Left ventricle myocardium inferior (tissue), 1 donor: ENCODE measurements around the gene POTEI. TPM values are rescaled to one million over a fixed set of nuclear protein-coding genes. Genes with fewer than 3 reads are reported as not detected.
"Not testable (repeated sequence)": the region's sequence is repeated elsewhere in the genome, so short reads cannot be mapped to it uniquely, and the experiment has no call there.

Experiments
- DNase-seq: peaks from one replicate; pipeline ENCODE4 v3.0.0-alpha.2; 2020
- H3K27ac ChIP-seq: fragments of 200-600 bp; replicated peaks from 2 replicates; pipeline ENCODE4 v1.8.0; 2021
- H3K27me3 ChIP-seq: fragments of 200-600 bp; 2 replicates; pipeline ENCODE4 v1.8.0; 2021; ENCODE audit warnings: low read depth
- H3K36me3 ChIP-seq: fragments of 200-600 bp; 2 replicates; pipeline ENCODE4 v1.8.0; 2021
- H3K4me1 ChIP-seq: fragments of 200-600 bp; 2 replicates; pipeline ENCODE4 v1.8.0; 2021
- H3K4me3 ChIP-seq: fragments of 200-600 bp; 2 replicates; pipeline ENCODE4 v1.8.0; 2021; ENCODE audit warnings: mild to moderate bottlenecking, moderate library complexity
- H3K9me3 ChIP-seq: fragments of 200-600 bp; replicated peaks from 2 replicates; pipeline ENCODE4 v1.8.0; 2021
- intact Hi-C: fragments of 100-400 bp; cut with micrococcal nuclease; formaldehyde crosslinking; loops from one replicate; pipeline ENCODE4 v1.11.0; 2022
- total RNA-seq: library from RNA; stranded (reverse); fragmentation: NEBNext Ultra II Directional; extraction: Animal tissue kit (Norgen Biotek cat#: 25700); gene quantifications from one replicate; pipeline ENCODE4 v1.2.1, GENCODE V29; 2021
- TF ChIP-seq, protein P1 (sequence below): fragments of 200-600 bp; IDR thresholded peaks from 2 replicates; pipeline ENCODE4 v1.8.0; 2021; ENCODE audit warnings: antibody characterized with exemption, mild to moderate bottlenecking, borderline replicate concordance
- donor health status: DM: no; HTN: yes; CAD: no; lungs with severe emphysema.

Gene POTEI
- total RNA-seq, 1 donor from 2014 or later: not detected

DNA sequence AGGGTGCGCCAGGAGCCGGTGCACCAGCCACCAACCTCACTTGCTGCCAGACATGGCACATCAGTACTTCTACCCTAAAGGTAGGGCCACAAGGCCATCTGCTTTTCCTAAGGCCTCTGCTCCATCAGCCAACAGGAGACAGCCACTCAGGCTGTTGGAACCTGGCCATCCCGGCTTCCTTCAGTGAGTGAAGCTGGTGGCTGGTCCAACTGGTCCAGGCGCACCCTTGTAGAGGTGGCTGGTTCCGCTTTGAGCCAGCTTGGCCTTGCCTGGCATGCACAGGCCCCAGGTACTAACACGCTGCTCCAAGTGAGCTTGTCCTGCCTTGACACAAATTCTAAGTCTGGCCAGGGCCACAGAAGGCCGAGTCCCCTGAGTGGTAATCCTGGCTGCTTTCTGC, 58.8 kb downstream of the POTEI start:
- DNase-seq, intact Hi-C loops, H3K4me1 ChIP-seq, H3K27ac ChIP-seq, H3K36me3 ChIP-seq, H3K9me3 ChIP-seq, H3K4me3 ChIP-seq, H3K27me3 ChIP-seq: not testable (repeated sequence)

DNA sequence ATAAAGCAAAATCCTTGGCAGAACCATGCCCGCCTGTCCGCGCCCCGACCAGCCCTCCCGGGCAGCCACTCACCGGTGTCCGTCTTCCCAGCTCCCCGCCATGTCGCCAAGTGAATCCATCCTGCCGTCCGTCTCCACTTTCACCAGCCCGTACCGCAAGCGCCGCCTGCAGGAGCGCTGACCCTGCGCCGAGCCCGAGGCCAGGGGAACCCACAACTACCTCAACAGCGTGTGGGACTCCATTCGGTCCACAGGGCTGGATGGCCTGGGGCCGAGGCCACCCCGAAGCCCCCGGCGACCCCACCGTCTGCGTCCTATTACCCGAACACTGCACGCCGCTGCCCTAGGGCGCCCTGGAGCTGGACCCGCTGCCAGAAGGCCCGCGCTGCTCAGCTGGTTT, 81.5 kb downstream of the POTEI start:
- peak; percentile 78 for DNase-seq
- H3K9me3 ChIP-seq, intact Hi-C loops, H3K27me3 ChIP-seq, H3K4me1 ChIP-seq, H3K36me3 ChIP-seq, H3K27ac ChIP-seq: not testable (repeated sequence)
- H3K4me3 ChIP-seq: peak overlapping the region; percentile 62
- TF ChIP-seq, protein P1, sequence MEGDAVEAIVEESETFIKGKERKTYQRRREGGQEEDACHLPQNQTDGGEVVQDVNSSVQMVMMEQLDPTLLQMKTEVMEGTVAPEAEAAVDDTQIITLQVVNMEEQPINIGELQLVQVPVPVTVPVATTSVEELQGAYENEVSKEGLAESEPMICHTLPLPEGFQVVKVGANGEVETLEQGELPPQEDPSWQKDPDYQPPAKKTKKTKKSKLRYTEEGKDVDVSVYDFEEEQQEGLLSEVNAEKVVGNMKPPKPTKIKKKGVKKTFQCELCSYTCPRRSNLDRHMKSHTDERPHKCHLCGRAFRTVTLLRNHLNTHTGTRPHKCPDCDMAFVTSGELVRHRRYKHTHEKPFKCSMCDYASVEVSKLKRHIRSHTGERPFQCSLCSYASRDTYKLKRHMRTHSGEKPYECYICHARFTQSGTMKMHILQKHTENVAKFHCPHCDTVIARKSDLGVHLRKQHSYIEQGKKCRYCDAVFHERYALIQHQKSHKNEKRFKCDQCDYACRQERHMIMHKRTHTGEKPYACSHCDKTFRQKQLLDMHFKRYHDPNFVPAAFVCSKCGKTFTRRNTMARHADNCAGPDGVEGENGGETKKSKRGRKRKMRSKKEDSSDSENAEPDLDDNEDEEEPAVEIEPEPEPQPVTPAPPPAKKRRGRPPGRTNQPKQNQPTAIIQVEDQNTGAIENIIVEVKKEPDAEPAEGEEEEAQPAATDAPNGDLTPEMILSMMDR: peak; percentile 61

DNA sequence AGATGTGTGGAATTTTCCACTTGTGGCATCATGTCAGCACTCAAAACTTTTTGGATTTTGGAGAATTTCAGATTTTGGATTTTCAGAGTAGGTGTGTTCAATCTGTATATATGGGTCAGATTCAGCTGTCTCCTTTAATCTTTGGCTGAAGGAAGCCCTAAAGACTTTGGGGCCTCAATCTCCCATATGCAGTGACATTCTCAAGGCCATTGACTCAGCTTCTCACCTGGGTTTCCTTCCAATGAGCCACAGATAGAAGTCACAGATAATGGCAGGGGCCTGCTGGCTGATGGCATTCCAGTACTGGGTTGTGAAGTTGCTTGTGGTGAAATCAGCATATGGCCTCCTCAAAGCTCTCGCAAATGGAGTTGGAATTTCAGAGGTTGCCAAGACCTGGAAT, 90.3 kb downstream of the POTEI start:
- H3K36me3 ChIP-seq, H3K27ac ChIP-seq, H3K4me1 ChIP-seq, H3K4me3 ChIP-seq, intact Hi-C loops, H3K27me3 ChIP-seq, DNase-seq, H3K9me3 ChIP-seq: not testable (repeated sequence)

DNA sequence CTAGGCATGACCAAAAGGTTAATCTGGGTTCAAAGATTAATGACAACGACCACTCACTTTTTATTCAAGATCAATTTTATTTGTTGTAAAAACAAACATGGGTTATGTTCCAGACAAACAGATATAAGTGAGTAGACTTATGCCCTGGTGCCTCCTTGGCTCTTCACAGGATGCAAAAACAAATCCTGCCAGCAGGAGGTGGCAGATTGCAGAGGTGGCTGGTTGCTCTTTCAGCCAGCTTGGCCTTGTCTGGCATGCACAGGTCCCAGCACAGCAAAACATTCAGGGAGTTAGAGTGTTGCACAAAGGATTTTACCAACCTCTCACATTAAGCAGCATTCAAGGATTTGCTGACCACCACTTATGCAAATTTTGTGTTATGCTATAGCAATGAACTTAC, 92.4 kb downstream of the POTEI start:
- H3K9me3 ChIP-seq, H3K36me3 ChIP-seq, H3K4me1 ChIP-seq, DNase-seq, H3K27ac ChIP-seq, H3K4me3 ChIP-seq, H3K27me3 ChIP-seq, intact Hi-C loops: not testable (repeated sequence)
- TF ChIP-seq, protein P1: peak; percentile 17

Other genes starting within 250 kb of the POTEI start
- 57.2 TPM for gene IMP4, start 166.4 kb downstream of the POTEI start, total RNA-seq
- 13.9 TPM for gene PTPN18, start 153.3 kb downstream of the POTEI start, total RNA-seq
- not detected for gene CFC1B, start 11.9 kb upstream of the POTEI start, total RNA-seq
- gene CFC1, start 90.2 kb upstream of the POTEI start, total RNA-seq: not detected
- not detected for gene POTEJ, start 102.1 kb upstream of the POTEI start, total RNA-seq
- gene GPR148, start 219.7 kb upstream of the POTEI start, total RNA-seq: not detected
- not detected for gene AMER3, start 246.2 kb upstream of the POTEI start, total RNA-seq